ENCODE results near the gene MIPEP. TPM values are rescaled to one million over a fixed set of nuclear protein-coding genes. Genes with fewer than 3 reads are reported as not detected.
"Not testable (repeated sequence)": the region's sequence is repeated elsewhere in the genome, so short reads cannot be mapped to it uniquely, and the experiment has no call there.

The MIPEP gene
- polyA plus RNA-seq, 1 donor (not counting 4 experiments of a cell fraction or from before 2014, with no cell fraction given) = 35.0 TPM

DNA sequence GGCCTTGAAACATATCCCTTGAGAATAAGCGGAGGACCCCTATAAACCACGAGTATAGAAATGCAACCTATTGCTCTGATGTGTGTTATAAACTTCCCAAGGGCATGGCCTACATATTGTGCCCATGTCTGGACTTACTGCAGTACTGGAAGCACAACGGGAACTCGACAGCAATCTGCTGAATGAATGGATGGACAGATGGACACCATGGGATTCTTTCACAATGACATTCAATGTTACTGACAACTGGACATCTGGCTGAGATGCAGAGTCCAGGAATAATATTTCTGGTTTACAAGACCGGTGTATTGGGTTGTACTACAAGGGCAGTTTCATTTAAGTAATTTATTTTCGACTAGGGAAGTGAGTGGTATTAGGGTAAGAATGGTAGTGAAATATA is 123.7 kb downstream of the MIPEP start:
- no peak for FAIRE-seq
- H3K27ac ChIP-seq (ENCODE audit: control insufficient read depth, insufficient read depth, low read length) = no peak overlapping the region
- dilution Hi-C loops (cut with MboI; ENCODE audit: extremely low pct_ligation_motif_present, low sequenced_read_pairs) = no loop called here

DNA sequence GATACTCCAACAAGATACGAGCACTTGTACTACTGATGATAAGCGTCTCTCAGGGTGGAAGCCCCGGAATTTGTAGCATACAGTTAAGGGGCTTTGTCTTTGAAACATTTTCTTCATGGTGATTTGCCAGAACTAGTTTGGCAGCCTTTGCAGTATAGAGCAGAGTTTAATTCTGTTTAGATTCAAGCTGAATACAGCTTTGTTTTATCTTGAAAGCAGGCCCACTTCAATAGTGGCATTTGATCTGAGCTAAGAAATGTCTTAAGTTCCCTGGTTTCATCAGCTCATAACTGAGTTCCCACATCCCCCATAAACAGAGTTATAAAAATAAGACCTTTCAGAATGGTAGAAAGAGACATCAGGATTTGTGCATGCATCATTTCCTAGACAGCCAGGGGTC is 125.9 kb downstream of the MIPEP start:
- no peak for FAIRE-seq

More for the DNA sequence above, 123.7 kb downstream of the MIPEP start:
- DNase-seq (ENCODE audit: low read depth, low spot score) = no peak
- Histone ChIP-seq H3K4me3 (ENCODE audit: control insufficient read depth in 2 of 3, extremely low read depth in 1 of 3, insufficient read depth in 2 of 3, low read depth in 1 of 3, low read length in 3 of 3) (no peak overlapping the region), H3K9ac (ENCODE audit: control insufficient read depth, extremely low read depth, insufficient read depth, low read length) (no peak overlapping the region), H3K4me1 (ENCODE audit: control insufficient read depth, extremely low read depth, insufficient read depth, low read length) (peaks cover 5% of the 10 kb centered on the region), H3K9me3 (ENCODE audit: control insufficient read depth, low read depth, low read length) (no peaks in the 10 kb centered on the region), H3K27me3 (ENCODE audit: control insufficient read depth, extremely low read depth, insufficient read depth, low read length) (no peaks in the 10 kb centered on the region), H3K9me1 (ENCODE audit: control insufficient read depth, extremely low read depth, insufficient read depth, low read length) (no peaks in the 10 kb centered on the region), H4K20me1 (ENCODE audit: control insufficient read depth, extremely low read depth, insufficient read depth, low read length) (no peaks in the 10 kb centered on the region), H3K79me2 (ENCODE audit: control insufficient read depth, insufficient read depth, low read length) (no peaks in the 10 kb centered on the region), H2AFZ (ENCODE audit: control insufficient read depth, low read length) (no peak overlapping the region), H3K4me2 (ENCODE audit: control insufficient read depth, extremely low read depth, insufficient read depth, low read depth, low read length) (no peak overlapping the region), H3K36me3 (ENCODE audit: control insufficient read depth in 2 of 2, extremely low read depth in 1 of 2, insufficient read depth in 2 of 2, low read length in 2 of 2) (peaks cover 0 to 1% of the 10 kb centered on the region in 2 experiments)
- no peak for TF ChIP-seq EZH2 (IDR thresholded peaks at IDR 0.05; ENCODE audit: low read length)
- TF ChIP-seq, protein P1, sequence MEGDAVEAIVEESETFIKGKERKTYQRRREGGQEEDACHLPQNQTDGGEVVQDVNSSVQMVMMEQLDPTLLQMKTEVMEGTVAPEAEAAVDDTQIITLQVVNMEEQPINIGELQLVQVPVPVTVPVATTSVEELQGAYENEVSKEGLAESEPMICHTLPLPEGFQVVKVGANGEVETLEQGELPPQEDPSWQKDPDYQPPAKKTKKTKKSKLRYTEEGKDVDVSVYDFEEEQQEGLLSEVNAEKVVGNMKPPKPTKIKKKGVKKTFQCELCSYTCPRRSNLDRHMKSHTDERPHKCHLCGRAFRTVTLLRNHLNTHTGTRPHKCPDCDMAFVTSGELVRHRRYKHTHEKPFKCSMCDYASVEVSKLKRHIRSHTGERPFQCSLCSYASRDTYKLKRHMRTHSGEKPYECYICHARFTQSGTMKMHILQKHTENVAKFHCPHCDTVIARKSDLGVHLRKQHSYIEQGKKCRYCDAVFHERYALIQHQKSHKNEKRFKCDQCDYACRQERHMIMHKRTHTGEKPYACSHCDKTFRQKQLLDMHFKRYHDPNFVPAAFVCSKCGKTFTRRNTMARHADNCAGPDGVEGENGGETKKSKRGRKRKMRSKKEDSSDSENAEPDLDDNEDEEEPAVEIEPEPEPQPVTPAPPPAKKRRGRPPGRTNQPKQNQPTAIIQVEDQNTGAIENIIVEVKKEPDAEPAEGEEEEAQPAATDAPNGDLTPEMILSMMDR (optimal IDR thresholded peaks at IDR 0.05 in 1 of 3, IDR thresholded peaks at IDR 0.05 in 1 of 3, conservative IDR thresholded peaks at IDR 0.05 in 1 of 3; ENCODE audit: extremely low read depth in 1 of 3, insufficient read depth in 2 of 3, low read length in 3 of 3) = no peak

DNA sequence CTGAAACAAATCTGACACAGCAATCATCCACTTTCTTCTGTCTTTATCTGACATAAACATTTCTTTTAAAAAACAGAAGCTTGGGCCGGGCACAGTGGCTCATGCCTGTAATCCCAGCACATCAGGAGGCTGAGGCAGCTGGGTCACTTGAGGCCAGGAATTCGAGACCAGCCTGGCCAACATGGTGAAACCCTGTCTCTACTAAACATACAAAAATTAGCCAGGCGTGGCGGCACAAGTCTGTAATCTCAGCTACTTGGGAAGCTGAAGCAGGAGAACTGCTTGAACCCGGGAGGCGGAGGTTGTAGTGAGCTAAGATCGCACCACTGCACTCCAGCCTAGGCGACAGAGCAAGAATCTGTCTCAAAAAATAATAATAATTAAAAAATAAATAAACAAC is 127.4 kb downstream of the MIPEP start:
- H3K27ac ChIP-seq (ENCODE audit: control insufficient read depth, insufficient read depth, low read length); H3K9ac ChIP-seq (ENCODE audit: control insufficient read depth, extremely low read depth, insufficient read depth, low read length); dilution Hi-C loops (cut with MboI; ENCODE audit: extremely low pct_ligation_motif_present, low sequenced_read_pairs); H3K4me2 ChIP-seq (ENCODE audit: control insufficient read depth, extremely low read depth, insufficient read depth, low read depth, low read length); H3K4me1 ChIP-seq (ENCODE audit: control insufficient read depth, extremely low read depth, insufficient read depth, low read length); H2AFZ ChIP-seq (ENCODE audit: control insufficient read depth, low read length); H3K27me3 ChIP-seq (ENCODE audit: control insufficient read depth, extremely low read depth, insufficient read depth, low read length); H3K4me3 ChIP-seq (ENCODE audit: control insufficient read depth in 2 of 3, extremely low read depth in 1 of 3, insufficient read depth in 2 of 3, low read depth in 1 of 3, low read length in 3 of 3); H3K9me1 ChIP-seq (ENCODE audit: control insufficient read depth, extremely low read depth, insufficient read depth, low read length); FAIRE-seq; H3K36me3 ChIP-seq (ENCODE audit: control insufficient read depth in 2 of 2, extremely low read depth in 1 of 2, insufficient read depth in 2 of 2, low read length in 2 of 2); H3K9me3 ChIP-seq (ENCODE audit: control insufficient read depth, low read depth, low read length); H4K20me1 ChIP-seq (ENCODE audit: control insufficient read depth, extremely low read depth, insufficient read depth, low read length); H3K79me2 ChIP-seq (ENCODE audit: control insufficient read depth, insufficient read depth, low read length); DNase-seq (ENCODE audit: low read depth, low spot score): not testable (repeated sequence)

More for the DNA sequence above, 125.9 kb downstream of the MIPEP start:
- no peaks in the 10 kb centered on the region for H3K9me3 ChIP-seq (ENCODE audit: control insufficient read depth, low read depth, low read length)
- no peak overlapping the region for H3K4me2 ChIP-seq (ENCODE audit: control insufficient read depth, extremely low read depth, insufficient read depth, low read depth, low read length)
- no peak overlapping the region for H3K4me3 ChIP-seq (ENCODE audit: control insufficient read depth in 2 of 3, extremely low read depth in 1 of 3, insufficient read depth in 2 of 3, low read depth in 1 of 3, low read length in 3 of 3)
- no peaks in the 10 kb centered on the region for H3K4me1 ChIP-seq (ENCODE audit: control insufficient read depth, extremely low read depth, insufficient read depth, low read length)
- H3K79me2 ChIP-seq (ENCODE audit: control insufficient read depth, insufficient read depth, low read length) = no peaks in the 10 kb centered on the region
- no peaks in the 10 kb centered on the region for H3K27me3 ChIP-seq (ENCODE audit: control insufficient read depth, extremely low read depth, insufficient read depth, low read length)
- H3K36me3 ChIP-seq (ENCODE audit: control insufficient read depth in 2 of 2, extremely low read depth in 1 of 2, insufficient read depth in 2 of 2, low read length in 2 of 2) = peaks cover 0 to 1% of the 10 kb centered on the region in 2 experiments
- H3K9me1 ChIP-seq (ENCODE audit: control insufficient read depth, extremely low read depth, insufficient read depth, low read length) = no peaks in the 10 kb centered on the region
- no peak overlapping the region for H3K9ac ChIP-seq (ENCODE audit: control insufficient read depth, extremely low read depth, insufficient read depth, low read length)
- no peaks in the 10 kb centered on the region for H4K20me1 ChIP-seq (ENCODE audit: control insufficient read depth, extremely low read depth, insufficient read depth, low read length)
- dilution Hi-C loops (cut with MboI; ENCODE audit: extremely low pct_ligation_motif_present, low sequenced_read_pairs) = no loop called here
- H3K27ac ChIP-seq (ENCODE audit: control insufficient read depth, insufficient read depth, low read length) = no peak overlapping the region
- H2AFZ ChIP-seq (ENCODE audit: control insufficient read depth, low read length) = no peak overlapping the region
- no peak for DNase-seq (ENCODE audit: low read depth, low spot score)
- TF ChIP-seq, protein P1 (optimal IDR thresholded peaks at IDR 0.05 in 1 of 3, IDR thresholded peaks at IDR 0.05 in 1 of 3, conservative IDR thresholded peaks at IDR 0.05 in 1 of 3; ENCODE audit: extremely low read depth in 1 of 3, insufficient read depth in 2 of 3, low read length in 3 of 3) = no peak
- no peak for TF ChIP-seq EZH2 (IDR thresholded peaks at IDR 0.05; ENCODE audit: low read length)
